Mesodermal cell (in vitro differentiated cells): ENCODE results near the gene ZMIZ1.

Experiments
- H3K27ac ChIP-seq: 2 replicates; pipeline ENCODE4 v1.7.0; 2013; ENCODE audit warnings: mild to moderate bottlenecking, low read depth, low read length, moderate library complexity; ENCODE audit not compliant: severe bottlenecking
- H3K36me3 ChIP-seq: 2 replicates; pipeline ENCODE4 v1.7.1; 2013; ENCODE audit warnings: mild to moderate bottlenecking, low read length, moderate library complexity; ENCODE audit not compliant: control insufficient read depth, insufficient read depth
- H3K4me1 ChIP-seq: one replicate; pipeline ENCODE4 v1.7.1; 2013; ENCODE audit warnings: mild to moderate bottlenecking, low read length; ENCODE audit not compliant: insufficient read depth, control insufficient read depth, poor library complexity, severe bottlenecking
- H3K4me3 ChIP-seq: 2 replicates; pipeline ENCODE4 v1.7.0; 2013; ENCODE audit warnings: low read length, control low read depth, mild to moderate bottlenecking; ENCODE audit not compliant: insufficient read depth, poor library complexity, severe bottlenecking; ENCODE audit errors: extremely low read depth
- H3K9me3 ChIP-seq: 2 replicates; pipeline ENCODE4 v1.7.1; 2013; ENCODE audit warnings: mild to moderate bottlenecking, low read length, moderate library complexity; ENCODE audit not compliant: control insufficient read depth
- WGBS, 2 experiments: methylation state at CpG; one replicate each; pipeline ENCODE4 v1.1.5; 2013; ENCODE audit warnings: missing lambda C conversion rate in 2 of 2; ENCODE audit not compliant: insufficient coverage in 2 of 2; 5-methylcytosine and 5-hydroxymethylcytosine counted together

The ZMIZ1 gene

DNA sequence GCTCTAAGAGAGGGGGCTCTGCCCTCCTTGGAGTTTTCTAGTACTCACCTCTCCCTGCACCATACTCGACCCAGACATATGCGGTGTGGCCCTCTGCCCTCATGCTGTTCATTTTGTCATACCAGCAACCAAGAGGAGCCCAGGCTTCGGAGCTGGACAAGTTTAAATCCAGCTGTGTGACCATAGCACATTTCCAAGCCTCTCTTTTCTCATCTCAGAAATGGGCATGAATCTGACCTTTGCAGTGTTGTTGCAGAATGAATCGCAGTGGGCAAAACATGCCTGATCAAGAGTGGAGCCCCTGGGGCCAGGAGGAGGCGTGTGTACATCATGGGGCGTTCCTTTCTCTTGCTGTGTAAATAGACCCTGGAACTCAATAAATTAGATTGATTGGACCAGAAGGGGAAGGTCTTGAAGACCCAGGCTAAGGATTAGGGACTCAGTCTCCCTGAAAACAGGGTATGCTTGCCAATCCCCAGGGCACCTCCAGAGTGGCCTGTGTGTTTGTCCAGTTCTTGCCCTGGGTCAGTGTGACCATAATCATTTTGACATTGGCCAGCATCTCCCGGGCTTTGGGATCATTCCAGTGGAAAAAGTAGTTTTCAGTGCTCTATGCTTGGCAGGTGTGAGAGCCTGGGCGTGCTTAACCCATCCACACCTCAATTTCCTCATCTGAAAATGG lies 59.6 kb downstream of the ZMIZ1 start:
- H3K4me1 ChIP-seq: peaks cover 83% of the 10 kb centered on the region
- WGBS, 2 experiments: 90% methylated on average over 6 of the region's 8 CpGs
- peaks cover 68% of the 10 kb centered on the region for H3K36me3 ChIP-seq
- H3K9me3 ChIP-seq: no peaks in the 10 kb centered on the region
- peak overlapping the region; percentile 87 for H3K27ac ChIP-seq
- H3K4me3 ChIP-seq: no peak overlapping the region

DNA sequence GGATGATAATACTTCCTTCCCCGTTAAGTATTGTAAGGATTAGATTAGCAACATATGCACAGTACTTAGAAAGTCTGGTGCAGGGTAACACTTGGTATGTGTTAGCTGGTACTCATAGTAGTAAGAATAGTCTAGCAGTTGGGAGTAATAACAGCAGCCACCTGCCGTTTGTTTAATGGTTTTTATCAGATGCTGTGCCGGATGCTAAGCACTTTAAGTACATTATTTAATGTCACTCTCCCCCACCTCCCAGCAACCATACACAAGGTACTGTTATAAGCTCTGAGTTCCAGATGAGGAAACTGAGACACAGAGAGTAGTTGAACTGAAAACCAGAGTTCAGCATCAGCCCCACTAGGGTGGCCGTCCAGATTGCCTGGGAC lies 60.1 kb downstream of the ZMIZ1 start:
- Histone ChIP-seq H3K36me3 (peaks cover 67% of the 10 kb centered on the region), H3K4me1 (peaks cover 84% of the 10 kb centered on the region), H3K4me3 (no peak overlapping the region), H3K9me3 (no peaks in the 10 kb centered on the region), H3K27ac (peak overlapping the region; percentile 87)
- 55 to 68% methylated on average over 1 to 2 of the region's 4 CpGs for WGBS, 2 experiments

- H3K4me1 ChIP-seq: peaks cover 87% of the 10 kb centered on the region
- H3K36me3 ChIP-seq: peaks cover 67% of the 10 kb centered on the region
- 8 to 19% methylated on average over 7 to 8 of the region's 8 CpGs for WGBS, 2 experiments
- H3K27ac ChIP-seq: peak overlapping the region; percentile 87
- H3K9me3 ChIP-seq: no peaks in the 10 kb centered on the region
- no peak overlapping the region for H3K4me3 ChIP-seq
These were observed 60.7 kb downstream of the ZMIZ1 start for GRCh38 chr10:79129361-79129997.

- 86 to 92% methylated on average over 4 to 5 of the region's 5 CpGs for WGBS, 2 experiments
- Histone ChIP-seq H3K27ac (peak overlapping the region; percentile 87), H3K4me3 (no peak overlapping the region), H3K36me3 (peaks cover 68% of the 10 kb centered on the region), H3K9me3 (no peaks in the 10 kb centered on the region), H3K4me1 (peaks cover 92% of the 10 kb centered on the region)
These were observed 61.5 kb downstream of the ZMIZ1 start for GRCh38 chr10:79130255-79130654.

- WGBS, 2 experiments: 53 to 68% methylated on average over 4 of the region's 5 CpGs
- Histone ChIP-seq H3K4me3 (no peak overlapping the region), H3K9me3 (no peaks in the 10 kb centered on the region), H3K4me1 (peaks cover 93% of the 10 kb centered on the region), H3K27ac (no peak overlapping the region), H3K36me3 (peaks cover 67% of the 10 kb centered on the region)
These were observed 62.1 kb downstream of the ZMIZ1 start for GRCh38 chr10:79130846-79131245.

DNA sequence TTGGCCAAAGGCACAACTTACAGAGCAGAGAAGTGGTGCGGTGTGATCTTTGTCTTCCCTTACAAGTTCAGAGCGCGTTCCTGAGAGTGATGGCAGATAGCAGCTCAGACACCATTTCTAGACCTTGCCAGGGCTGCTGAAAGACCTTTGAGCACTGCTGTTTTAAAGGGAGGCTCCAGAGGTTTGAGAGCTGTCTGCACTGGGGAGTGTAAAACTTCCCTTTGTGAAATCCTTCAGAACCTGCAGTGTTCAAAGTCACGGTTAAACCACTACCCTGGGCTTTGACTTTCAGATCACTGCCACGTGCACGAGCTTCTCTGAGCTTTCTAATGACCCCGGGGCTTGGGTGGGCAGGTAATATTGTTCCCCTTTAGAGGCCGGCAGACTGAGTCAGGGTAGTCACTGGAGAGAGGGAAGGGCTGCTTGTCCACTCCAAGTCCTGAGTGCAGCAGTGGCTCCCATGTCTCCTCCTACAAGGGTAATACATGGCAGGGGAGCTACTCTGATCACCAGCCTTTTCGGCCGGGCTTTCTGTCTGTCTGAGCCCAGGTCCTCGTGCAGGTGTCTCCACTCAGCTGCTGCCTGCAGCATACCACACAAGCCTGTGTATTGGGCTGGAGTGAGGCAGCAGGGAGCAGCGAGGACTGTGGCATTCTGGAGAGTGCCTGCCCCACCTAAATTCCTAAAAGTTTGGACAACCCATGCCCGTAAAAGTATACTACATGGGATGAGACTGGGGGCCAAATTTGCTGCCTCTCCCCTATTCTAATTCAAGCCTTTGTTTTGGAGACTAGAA lies 63.3 kb downstream of the ZMIZ1 start:
- H3K36me3 ChIP-seq: peaks cover 69% of the 10 kb centered on the region
- H3K4me3 ChIP-seq: no peak overlapping the region
- 80 to 87% methylated on average over 11 to 12 of the region's 13 CpGs for WGBS, 2 experiments
- H3K9me3 ChIP-seq: no peaks in the 10 kb centered on the region
- peak overlapping the region; percentile 5 for H3K27ac ChIP-seq
- peaks cover 89% of the 10 kb centered on the region for H3K4me1 ChIP-seq

DNA sequence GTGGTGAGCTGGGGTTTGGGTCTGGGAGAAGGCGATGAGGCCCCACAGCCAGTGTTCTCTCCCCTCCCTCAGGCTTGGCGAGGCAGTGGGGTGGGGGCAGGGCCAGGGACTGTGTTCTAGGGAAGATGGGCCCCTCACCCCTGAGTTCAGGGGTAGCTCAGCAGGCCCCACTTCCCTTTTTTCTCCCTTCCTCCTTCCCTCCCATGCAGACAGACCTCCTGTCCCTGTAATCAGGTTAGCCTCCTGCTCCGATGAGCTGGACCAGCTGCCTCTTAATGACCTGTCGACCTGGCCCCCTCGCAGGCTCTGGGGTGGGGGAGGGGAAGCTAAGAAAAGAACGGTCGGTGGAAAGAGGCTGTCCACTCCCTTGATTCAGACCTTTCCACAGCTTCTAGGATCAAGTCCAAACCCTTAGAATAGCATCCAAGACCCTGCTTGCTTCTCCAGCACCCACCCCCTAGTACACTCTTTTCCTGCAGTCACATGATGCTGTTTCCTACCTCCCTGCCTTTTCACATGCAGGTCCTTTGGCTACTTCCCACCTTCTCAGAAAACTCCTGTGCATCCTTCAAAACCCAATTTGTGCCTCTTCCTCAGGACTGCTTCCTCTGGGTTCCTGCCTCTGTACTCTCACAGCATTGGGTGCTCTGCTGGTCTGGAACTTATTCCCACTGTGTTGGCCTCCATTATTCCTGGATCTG lies 64.1 kb downstream of the ZMIZ1 start:
- Histone ChIP-seq H3K36me3 (peaks cover 64% of the 10 kb centered on the region), H3K4me3 (no peak overlapping the region), H3K4me1 (peaks cover 89% of the 10 kb centered on the region), H3K9me3 (no peaks in the 10 kb centered on the region), H3K27ac (peak overlapping the region; percentile 69)
- WGBS, 2 experiments: 24 to 42% methylated on average over 2 to 3 of the region's 7 CpGs

DNA sequence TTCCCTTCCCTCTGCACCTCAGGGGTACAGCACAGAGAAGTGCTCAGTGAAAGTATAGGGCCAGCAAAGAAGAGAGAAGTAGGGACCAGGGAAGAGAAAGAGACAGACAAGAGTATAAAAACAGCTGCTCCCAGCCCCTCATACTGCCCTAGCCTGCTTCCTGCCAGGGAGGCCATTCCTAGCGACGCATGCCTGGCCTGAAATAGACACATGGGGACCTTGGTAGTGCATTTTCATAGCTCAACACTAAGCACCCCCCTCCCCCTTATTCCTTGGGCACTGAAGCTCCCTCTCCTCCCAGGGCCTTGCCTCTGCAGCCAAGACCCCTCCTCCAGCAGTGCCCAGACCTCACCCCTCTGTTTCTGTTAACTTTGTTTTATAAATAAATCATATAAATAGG lies 64.7 kb downstream of the ZMIZ1 start:
- 46 to 76% methylated on average over 2 of the region's 2 CpGs for WGBS, 2 experiments
- H3K27ac ChIP-seq: peak overlapping the region; percentile 69
- no peaks in the 10 kb centered on the region for H3K9me3 ChIP-seq
- peaks cover 61% of the 10 kb centered on the region for H3K36me3 ChIP-seq
- H3K4me1 ChIP-seq: peaks cover 89% of the 10 kb centered on the region
- no peak overlapping the region for H3K4me3 ChIP-seq

DNA sequence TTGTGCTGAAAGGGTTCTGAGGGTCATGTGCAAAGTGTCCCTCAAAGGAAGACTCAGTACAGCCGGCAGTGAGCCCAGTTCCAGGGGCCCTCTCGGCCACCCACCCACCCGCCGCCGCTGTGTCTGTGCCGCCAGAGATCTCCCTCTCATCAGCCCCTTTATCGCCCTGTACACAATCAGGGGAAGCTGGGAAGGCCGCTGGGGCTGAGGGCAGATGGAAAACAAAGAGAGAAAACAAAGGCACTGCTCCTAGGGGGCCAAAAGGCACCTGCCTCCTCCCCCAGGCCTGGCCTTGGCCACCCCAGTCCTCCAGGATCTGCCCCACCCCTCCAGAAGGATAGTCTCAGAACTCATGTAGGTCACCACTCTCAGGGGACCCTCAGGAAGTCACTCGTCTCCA lies 67.0 kb downstream of the ZMIZ1 start:
- 73 to 85% methylated on average over 2 to 3 of the region's 9 CpGs for WGBS, 2 experiments
- Histone ChIP-seq H3K9me3 (no peaks in the 10 kb centered on the region), H3K27ac (no peak overlapping the region), H3K36me3 (peaks cover 62% of the 10 kb centered on the region), H3K4me3 (no peak overlapping the region), H3K4me1 (peaks cover 88% of the 10 kb centered on the region)

GRCh38 chr10:79136236-79137005 lies 67.7 kb downstream of the ZMIZ1 start:
- H3K4me3 ChIP-seq: no peak overlapping the region
- H3K4me1 ChIP-seq: peaks cover 88% of the 10 kb centered on the region
- H3K36me3 ChIP-seq: peaks cover 61% of the 10 kb centered on the region
- WGBS, 2 experiments: 100% methylated on average over 2 of the region's 2 CpGs; no CpG with 5 or more reads in 1 of the 2 experiments
- no peaks in the 10 kb centered on the region for H3K9me3 ChIP-seq
- no peak overlapping the region for H3K27ac ChIP-seq
